ENCODE data around the gene LDAH.

DNA sequence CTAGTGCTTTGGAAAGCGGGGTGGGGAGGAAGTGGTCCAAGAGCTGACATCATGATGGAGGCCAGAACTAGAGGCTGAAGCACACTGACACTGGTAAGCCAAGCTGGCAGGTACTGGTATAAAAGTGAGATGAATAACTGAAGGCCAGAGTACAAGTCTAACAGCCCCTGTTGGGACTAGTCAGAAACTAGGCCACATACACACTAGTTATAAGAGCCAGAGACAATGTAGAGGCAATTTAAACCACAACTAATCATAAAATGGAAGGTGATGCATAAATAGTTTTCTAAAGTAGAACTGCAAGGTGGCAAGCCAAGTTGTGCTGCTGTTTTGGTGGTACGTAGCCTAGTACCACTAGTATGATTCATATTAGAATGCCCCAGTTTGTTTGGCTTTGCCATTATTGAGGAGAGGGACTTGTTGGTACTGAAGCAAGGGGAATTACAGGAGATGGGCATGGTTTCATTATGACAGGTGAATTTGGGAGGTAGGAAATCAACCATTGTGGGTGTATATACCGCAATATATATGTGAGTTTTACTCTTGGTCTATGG lies 98.3 kb downstream of the LDAH start:
- TF ChIP-seq, protein P1, sequence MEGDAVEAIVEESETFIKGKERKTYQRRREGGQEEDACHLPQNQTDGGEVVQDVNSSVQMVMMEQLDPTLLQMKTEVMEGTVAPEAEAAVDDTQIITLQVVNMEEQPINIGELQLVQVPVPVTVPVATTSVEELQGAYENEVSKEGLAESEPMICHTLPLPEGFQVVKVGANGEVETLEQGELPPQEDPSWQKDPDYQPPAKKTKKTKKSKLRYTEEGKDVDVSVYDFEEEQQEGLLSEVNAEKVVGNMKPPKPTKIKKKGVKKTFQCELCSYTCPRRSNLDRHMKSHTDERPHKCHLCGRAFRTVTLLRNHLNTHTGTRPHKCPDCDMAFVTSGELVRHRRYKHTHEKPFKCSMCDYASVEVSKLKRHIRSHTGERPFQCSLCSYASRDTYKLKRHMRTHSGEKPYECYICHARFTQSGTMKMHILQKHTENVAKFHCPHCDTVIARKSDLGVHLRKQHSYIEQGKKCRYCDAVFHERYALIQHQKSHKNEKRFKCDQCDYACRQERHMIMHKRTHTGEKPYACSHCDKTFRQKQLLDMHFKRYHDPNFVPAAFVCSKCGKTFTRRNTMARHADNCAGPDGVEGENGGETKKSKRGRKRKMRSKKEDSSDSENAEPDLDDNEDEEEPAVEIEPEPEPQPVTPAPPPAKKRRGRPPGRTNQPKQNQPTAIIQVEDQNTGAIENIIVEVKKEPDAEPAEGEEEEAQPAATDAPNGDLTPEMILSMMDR (conservative IDR thresholded peaks at IDR 0.05) = no peak
- TF ChIP-seq ZFX (IDR thresholded peaks at IDR 0.05) = no peak
